IMR-90 (cell line): ENCODE data around the gene DPF3. TPM values are rescaled to one million over a fixed set of nuclear protein-coding genes. Genes with fewer than 3 reads are reported as not detected.

Experiments
- polyA plus RNA-seq, 3 experiments: library from polyadenylated mRNA; depleted of rRNA; stranded (reverse); fragments of >200 nt; gene quantifications; 2 replicates each; pipeline ENCODE4 v1.2.3, GENCODE V29; 2012; ENCODE audit warnings: low replicate concordance in 1 of 3
- total RNA-seq: library from RNA; depleted of rRNA; stranded (reverse); fragments of >200 nt; gene quantifications from 2 replicates; pipeline ENCODE4 v1.2.3, GENCODE V29; 2012
- TF ChIP-seq, protein P1 (sequence below): fragments of 150-350 bp; IDR thresholded peaks from 2 replicates; pipeline ENCODE4 v1.6.1; 2016; ENCODE audit warnings: low read depth, mild to moderate bottlenecking, low read length, moderate library complexity, borderline replicate concordance

The DPF3 gene
- total and polyA plus RNA-seq, 2 of the 4 experiments (the other 2 are of a cell fraction): 30.5 to 32.8 TPM

DNA sequence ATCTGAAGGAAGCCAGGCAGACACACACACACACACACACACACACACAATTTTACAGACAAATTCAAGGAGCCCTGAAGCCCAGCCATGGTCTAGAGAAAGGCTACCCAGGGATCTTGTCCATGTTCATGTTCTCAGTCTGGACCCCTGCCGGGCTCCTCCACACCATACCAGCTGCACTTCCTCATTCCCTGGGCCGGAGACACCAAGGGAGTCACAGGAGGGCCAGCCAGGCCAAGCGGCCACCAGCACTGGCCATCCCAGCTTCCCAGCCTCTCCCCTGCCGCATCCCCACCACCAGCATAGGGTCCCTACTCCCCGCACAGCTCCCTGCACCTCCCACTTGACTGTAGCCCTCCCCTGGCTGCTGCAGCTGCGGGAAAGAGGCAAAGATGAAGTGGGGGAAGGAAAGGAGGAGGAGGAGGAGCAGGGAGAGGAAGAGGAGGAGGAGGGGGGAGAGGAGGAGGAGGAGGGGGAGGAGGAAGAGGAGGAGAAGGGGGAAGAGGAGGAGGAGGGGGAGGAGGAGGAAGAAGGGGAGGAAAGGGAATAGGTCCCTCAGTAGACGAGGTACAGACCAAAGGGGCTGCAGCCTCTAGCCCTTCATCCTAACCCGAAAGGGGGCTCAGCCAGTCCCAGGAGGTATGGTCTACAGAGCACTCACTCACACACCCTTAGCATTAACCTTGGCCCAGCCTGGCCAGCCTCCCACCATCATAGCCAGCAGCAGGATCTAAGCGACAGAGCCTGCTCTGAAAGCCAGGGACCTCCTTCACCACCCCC lies 293.2 kb downstream of the DPF3 start (continued):
- TF ChIP-seq, protein P1, sequence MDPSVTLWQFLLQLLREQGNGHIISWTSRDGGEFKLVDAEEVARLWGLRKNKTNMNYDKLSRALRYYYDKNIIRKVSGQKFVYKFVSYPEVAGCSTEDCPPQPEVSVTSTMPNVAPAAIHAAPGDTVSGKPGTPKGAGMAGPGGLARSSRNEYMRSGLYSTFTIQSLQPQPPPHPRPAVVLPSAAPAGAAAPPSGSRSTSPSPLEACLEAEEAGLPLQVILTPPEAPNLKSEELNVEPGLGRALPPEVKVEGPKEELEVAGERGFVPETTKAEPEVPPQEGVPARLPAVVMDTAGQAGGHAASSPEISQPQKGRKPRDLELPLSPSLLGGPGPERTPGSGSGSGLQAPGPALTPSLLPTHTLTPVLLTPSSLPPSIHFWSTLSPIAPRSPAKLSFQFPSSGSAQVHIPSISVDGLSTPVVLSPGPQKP: no peak
